HL-60 (cell line): ENCODE results near the gene STRIP1.
A peak's percentile ranks its signal among the peaks of the same experiment; 100 is the strongest.

Experiments
- DNase-seq, 2 experiments: peaks; one replicate each; pipeline ENCODE4 v3.0.0-alpha.2; 2010 to 2020; ENCODE audit warnings: low read depth in 1 of 2, low spot score in 1 of 2
- H3K27ac ChIP-seq: fragments of 250-450 bp; sonication (Bioruptor Pico); replicated peaks from 2 replicates; pipeline ENCODE4 v1.5.1; 2020; ENCODE audit warnings: mild to moderate bottlenecking, moderate library complexity
- H3K27me3 ChIP-seq: fragments of 250-450 bp; sonication (Bioruptor Pico); 2 replicates; pipeline ENCODE4 v1.5.1; 2021; ENCODE audit warnings: mild to moderate bottlenecking, moderate library complexity; ENCODE audit not compliant: insufficient read depth, poor library complexity, severe bottlenecking
- H3K4me3 ChIP-seq: replicated peaks from 2 replicates; pipeline ENCODE4 v1.5.1; 2011; ENCODE audit warnings: mild to moderate bottlenecking, control low read depth, low read length; ENCODE audit not compliant: insufficient read depth
- CTCF ChIP-seq: IDR thresholded peaks from one replicate; pipeline ENCODE4 v1.5.1; 2011; ENCODE audit warnings: low read length, control low read depth, inconsistent platforms; ENCODE audit not compliant: insufficient read depth
- GABPA ChIP-seq: IDR thresholded peaks from 2 replicates; pipeline ENCODE4 v1.6.1; 2012; ENCODE audit warnings: low read depth
- POLR2AphosphoS5 ChIP-seq: IDR thresholded peaks from 2 replicates; pipeline ENCODE4 v1.6.1; 2012; ENCODE audit warnings: low read depth
- REST ChIP-seq: IDR thresholded peaks from 2 replicates; pipeline ENCODE4 v1.6.1; 2012; ENCODE audit warnings: low read depth; ENCODE audit not compliant: insufficient replicate concordance
- SPI1 ChIP-seq: IDR thresholded peaks from 2 replicates; pipeline ENCODE4 v1.6.1; 2012; ENCODE audit warnings: low read depth, mild to moderate bottlenecking, borderline replicate concordance

Gene STRIP1

GRCh38 chr1:110083866-110084226 is 49.4 kb downstream of the STRIP1 start:
- Histone ChIP-seq H3K4me3 (peak overlapping the region; percentile 43), H3K27ac (no peak overlapping the region), H3K27me3 (peaks cover 37% of the 10 kb centered on the region)
- TF ChIP-seq REST (no peak), GABPA (no peak), POLR2AphosphoS5 (no peak)
- no peak for DNase-seq

GRCh38 chr1:110084227-110085078 is 50.0 kb downstream of the STRIP1 start:
- no peak for TF ChIP-seq REST
- no peak for TF ChIP-seq CTCF
- TF ChIP-seq POLR2AphosphoS5: no peak
- TF ChIP-seq GABPA: no peak
- no peak for TF ChIP-seq SPI1
- H3K27me3 ChIP-seq: peaks cover 40% of the 10 kb centered on the region
- H3K4me3 ChIP-seq: peak overlapping the region; percentile 43
- DNase-seq: peak in 1 of 2 experiments; percentile 49
- H3K27ac ChIP-seq: no peak overlapping the region

- DNase-seq: no peak
- TF ChIP-seq REST (no peak), CTCF (no peak), SPI1 (no peak)
- Histone ChIP-seq H3K27me3 (peaks cover 40% of the 10 kb centered on the region), H3K4me3 (no peak overlapping the region), H3K27ac (no peak overlapping the region)
These were observed 51.2 kb downstream of the STRIP1 start for GRCh38 chr1:110085671-110086070.
